Measurements from ENCODE around the gene P3H3. TPM values are rescaled to one million over a fixed set of nuclear protein-coding genes. Genes with fewer than 3 reads are reported as not detected.
A peak's percentile ranks its signal among the peaks of the same experiment; 100 is the strongest.

Gene P3H3
- total RNA-seq, 1 donor from 2014 or later: 1.4 TPM

GRCh38 chr12:6799147-6799546 lies 29.1 kb upstream of the P3H3 start:
- ATAC-seq (no peak), DNase-seq (ENCODE audit: low spot score) (no peak)

GRCh38 chr12:6807170-6807569 lies 21.0 kb upstream of the P3H3 start:
- ATAC-seq (no peak), DNase-seq (ENCODE audit: low spot score) (no peak)

DNA sequence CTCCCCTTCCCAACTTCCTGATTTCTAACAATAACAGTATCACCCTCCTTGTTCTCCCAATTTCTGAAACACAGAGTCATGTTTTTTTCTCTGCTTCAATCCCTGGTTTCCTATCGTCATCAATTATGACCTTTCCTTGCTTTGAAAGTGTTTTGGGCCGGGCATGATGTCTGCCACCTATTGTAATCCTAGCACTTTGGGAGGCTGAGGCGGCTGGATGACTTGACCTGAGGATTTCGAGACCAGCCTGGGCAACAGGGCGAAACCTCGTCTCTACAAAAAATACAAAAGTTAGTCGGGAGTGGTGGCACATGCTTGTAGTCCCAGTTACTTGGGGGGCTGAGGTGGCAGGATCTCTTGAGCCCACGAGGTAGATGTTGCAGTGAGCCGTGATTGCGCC lies 19.2 kb upstream of the P3H3 start:
- DNase-seq (ENCODE audit: low spot score) (no peak), ATAC-seq (no peak)

GRCh38 chr12:6810758-6811157 lies 17.4 kb upstream of the P3H3 start:
- no peak for DNase-seq (ENCODE audit: low spot score)
- no peak for ATAC-seq

GRCh38 chr12:6813363-6813762 lies 14.8 kb upstream of the P3H3 start:
- DNase-seq (ENCODE audit: low spot score) (no peak), ATAC-seq (no peak)

GRCh38 chr12:6816598-6816997 lies 11.6 kb upstream of the P3H3 start:
- DNase-seq (ENCODE audit: low spot score) (no peak), ATAC-seq (no peak)

DNA sequence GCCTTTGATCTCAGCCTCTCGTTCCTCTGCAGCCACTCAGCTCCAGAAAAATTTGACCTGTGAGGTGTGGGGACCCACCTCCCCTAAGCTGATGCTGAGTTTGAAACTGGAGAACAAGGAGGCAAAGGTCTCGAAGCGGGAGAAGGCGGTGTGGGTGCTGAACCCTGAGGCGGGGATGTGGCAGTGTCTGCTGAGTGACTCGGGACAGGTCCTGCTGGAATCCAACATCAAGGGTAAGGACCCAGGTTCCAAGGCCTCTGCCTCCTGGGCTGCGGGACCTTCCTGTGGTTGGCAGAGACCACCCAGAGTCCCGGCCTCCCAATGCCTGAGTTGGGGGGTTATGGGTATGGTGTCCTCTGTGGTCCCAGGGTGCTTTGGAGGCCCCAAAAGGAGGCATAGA lies 11.1 kb upstream of the P3H3 start:
- DNase-seq (ENCODE audit: low spot score): no peak
- no peak for ATAC-seq

DNA sequence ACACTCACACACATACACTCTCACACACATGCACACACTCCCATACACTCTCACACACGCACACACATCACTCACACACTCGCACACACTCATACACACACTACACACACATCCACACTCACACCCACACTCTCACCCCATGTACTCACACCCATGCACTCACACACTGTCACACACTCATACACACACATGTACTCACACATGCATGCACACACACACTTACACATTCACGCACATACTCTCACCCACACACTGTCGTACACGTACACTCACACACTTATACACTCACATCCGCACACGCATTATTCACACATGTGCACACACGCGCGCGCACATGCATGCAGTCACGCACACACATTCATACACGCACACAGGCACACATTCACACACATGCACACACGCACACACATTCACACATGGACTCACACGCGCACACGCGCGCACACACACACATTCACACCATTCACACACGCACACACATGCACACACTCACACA lies 10.5 kb upstream of the P3H3 start:
- ATAC-seq: no peak
- DNase-seq (ENCODE audit: low spot score): no peak

DNA sequence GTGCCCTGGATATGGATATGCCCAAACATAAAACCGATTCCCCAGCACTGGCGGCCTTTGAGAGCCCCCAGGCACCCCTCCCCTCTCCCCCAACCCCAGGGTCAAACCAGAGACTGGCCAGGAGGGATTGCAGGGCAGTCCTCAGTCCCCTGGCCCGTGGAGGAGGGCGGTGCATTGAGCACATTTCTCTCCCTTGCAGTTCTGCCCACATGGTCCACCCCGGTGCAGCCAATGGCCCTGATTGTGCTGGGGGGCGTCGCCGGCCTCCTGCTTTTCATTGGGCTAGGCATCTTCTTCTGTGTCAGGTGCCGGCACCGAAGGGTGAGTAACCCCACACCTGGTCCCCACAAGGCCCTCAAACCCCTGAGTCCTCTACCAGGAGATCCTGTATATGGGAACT lies 10.0 kb upstream of the P3H3 start:
- peak; percentile 66 for DNase-seq (ENCODE audit: low spot score)

GRCh38 chr12:6818645-6819044 lies 9.6 kb upstream of the P3H3 start:
- ATAC-seq: no peak

More for the DNA sequence above, 10.0 kb upstream of the P3H3 start:
- ATAC-seq: peak; percentile 71

DNA sequence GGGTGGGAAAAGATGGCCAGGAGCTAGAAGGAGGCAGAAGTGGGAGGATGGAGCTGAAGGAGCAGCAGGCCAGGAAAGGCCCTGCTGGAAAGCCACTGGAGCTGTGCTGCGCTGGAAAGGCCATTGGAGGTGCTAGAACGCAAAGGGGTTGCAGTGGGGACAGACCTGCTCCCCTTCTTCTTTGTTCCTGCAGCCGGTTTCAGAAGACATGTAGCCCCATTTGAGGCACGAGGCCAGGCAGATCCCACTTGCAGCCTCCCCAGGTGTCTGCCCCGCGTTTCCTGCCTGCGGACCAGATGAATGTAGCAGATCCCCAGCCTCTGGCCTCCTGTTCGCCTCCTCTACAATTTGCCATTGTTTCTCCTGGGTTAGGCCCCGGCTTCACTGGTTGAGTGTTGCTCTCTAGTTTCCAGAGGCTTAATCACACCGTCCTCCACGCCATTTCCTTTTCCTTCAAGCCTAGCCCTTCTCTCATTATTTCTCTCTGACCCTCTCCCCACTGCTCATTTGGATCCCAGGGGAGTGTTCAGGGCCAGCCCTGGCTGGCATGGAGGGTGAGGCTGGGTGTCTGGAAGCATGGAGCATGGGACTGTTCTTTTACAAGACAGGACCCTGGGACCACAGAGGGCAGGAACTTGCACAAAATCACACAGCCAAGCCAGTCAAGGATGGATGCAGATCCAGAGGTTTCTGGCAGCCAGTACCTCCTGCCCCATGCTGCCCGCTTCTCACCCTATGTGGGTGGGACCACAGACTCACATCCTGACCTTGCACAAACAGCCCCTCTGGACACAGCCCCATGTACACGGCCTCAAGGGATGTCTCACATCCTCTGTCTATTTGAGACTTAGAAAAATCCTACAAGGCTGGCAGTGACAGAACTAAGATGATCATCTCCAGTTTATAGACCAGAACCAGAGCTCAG lies 8.8 kb upstream of the P3H3 start:
- ATAC-seq (no peak), DNase-seq (ENCODE audit: low spot score) (no peak)

More at GRCh38 chr12:6818645-6819044, 9.6 kb upstream of the P3H3 start:
- DNase-seq (ENCODE audit: low spot score): no peak

- ATAC-seq: peak; percentile 26
- no peak for DNase-seq (ENCODE audit: low spot score)
Measured at GRCh38 chr12:6820166-6820565, 8.0 kb upstream of the P3H3 start.

GRCh38 chr12:6821591-6822425 lies 6.4 kb upstream of the P3H3 start, which contains the start of gene GPR162:
GPR162 (plus strand) TSS chr12:6821821; CDS start chr12:6823899, 2,078 bp downstream.
- ATAC-seq (peak; percentile 37), DNase-seq (ENCODE audit: low spot score) (no peak)

DNA sequence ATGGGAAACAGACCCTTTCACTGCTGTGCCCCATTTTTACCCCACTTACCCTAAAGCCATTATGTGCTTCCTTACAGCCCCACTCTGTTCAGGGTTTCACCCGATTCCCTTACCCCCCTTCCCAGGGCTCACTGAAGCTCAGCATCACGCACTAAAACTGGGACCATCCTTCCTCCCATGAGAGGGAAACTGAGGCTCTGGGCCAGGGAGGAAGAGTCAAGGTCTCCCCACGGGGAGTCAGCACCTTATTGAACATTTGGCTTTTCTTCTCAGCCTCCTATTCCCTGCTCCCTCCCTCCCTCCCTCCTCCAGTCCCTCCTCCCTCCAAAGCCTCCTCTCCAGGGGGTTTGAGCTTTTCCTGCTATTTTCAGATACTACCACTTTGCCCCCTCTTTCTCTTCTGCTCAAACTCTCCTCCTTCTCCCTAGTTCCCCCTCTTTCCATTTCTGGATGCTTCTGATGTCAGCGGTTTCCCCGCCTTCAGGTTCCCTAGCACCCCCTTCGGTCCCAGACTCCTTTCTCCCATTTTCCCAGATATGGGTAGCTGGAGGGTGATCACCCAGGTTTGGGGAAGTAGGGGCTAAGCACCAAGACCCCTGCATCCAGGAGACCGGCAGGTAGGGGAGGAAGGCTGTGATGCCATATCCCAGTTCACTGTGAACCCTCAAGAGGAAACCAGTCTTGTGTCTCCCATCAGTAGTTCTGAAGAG lies 5.6 kb upstream of the P3H3 start:
- ATAC-seq: no peak
- DNase-seq (ENCODE audit: low spot score): no peak

DNA sequence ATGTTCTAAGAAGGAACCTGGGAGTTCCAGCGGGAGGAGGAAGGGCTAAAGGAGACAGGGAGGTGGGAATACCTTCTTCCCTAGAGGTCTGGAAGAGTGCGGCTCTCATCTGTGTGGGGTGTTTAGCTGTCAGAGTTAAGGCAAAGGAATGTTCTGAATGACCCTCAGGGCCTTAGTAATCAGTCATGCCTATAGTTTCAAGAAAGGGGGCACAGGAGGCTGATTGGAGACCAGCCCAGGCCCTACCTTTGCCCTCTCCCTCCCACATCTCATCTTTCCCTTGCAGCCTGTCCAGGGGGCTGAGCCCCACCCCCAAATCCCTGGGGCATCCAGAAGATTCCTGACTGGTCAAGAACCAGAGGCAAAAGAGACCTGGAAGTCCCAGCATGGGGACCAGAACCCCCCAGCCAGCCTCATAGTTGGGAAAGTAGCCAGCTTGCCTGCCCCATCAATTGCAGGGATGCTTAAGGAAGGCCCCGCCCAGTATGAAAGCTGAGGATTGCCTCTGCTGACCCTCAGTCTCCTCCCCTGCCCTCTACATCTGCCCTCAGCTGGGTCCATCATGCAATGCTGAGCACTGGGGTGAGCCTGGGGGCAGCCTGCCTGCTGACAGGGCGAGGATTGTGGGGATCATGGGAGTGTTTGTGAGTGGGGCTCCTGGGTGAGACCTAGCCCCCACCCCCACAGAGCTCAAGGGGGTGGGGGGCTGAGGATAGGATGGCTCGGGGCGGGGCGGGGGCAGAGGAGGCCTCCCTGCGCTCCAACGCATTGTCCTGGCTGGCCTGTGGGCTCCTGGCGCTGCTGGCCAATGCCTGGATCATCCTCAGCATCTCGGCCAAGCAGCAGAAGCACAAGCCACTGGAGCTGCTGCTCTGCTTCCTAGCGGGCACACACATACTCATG lies 4.8 kb upstream of the P3H3 start:
- ATAC-seq (no peak), DNase-seq (ENCODE audit: low spot score) (no peak)

DNA sequence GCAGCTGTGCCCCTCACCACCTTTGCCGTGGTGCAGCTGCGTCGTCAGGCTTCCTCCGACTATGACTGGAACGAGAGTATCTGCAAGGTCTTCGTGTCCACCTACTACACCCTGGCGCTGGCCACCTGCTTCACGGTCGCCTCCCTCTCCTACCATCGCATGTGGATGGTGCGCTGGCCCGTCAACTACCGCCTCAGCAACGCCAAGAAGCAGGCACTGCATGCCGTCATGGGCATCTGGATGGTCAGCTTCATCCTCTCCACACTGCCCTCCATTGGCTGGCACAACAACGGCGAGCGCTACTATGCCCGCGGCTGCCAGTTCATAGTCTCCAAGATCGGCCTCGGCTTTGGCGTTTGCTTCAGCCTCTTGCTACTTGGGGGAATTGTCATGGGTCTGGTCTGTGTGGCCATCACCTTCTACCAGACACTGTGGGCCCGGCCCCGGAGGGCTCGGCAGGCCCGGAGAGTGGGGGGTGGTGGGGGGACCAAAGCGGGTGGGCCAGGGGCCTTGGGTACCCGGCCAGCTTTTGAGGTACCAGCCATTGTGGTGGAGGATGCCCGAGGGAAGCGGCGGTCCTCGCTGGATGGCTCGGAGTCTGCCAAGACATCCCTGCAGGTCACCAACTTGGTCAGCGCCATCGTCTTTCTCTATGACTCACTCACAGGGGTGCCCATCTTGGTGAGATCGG lies 4.0 kb upstream of the P3H3 start:
- DNase-seq (ENCODE audit: low spot score): no peak
- no peak for ATAC-seq

DNA sequence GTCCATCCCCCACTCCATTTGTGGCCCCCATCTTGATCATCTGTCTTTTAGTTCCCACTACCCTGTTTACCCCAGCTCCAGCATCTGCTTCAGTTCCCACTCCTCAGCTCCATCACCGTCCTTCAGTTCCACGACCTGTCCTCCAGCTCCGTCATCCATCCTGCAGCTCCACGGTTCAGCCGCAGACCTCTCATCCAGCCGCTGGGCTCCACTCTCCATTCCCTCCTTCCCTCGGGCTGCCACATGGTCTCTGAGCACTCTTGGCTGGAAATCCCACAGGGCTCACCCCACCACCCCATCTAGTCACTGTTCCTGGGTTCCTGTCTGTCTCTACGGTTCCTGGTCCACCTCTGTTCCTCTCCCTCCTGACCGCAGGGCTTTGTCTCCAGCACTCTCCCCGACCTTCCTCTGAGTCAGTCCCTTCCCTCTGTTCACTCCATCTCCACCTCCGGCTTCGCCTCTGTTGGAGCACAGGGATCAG lies 3.3 kb upstream of the P3H3 start:
- DNase-seq (ENCODE audit: low spot score) (no peak), ATAC-seq (no peak)

DNA sequence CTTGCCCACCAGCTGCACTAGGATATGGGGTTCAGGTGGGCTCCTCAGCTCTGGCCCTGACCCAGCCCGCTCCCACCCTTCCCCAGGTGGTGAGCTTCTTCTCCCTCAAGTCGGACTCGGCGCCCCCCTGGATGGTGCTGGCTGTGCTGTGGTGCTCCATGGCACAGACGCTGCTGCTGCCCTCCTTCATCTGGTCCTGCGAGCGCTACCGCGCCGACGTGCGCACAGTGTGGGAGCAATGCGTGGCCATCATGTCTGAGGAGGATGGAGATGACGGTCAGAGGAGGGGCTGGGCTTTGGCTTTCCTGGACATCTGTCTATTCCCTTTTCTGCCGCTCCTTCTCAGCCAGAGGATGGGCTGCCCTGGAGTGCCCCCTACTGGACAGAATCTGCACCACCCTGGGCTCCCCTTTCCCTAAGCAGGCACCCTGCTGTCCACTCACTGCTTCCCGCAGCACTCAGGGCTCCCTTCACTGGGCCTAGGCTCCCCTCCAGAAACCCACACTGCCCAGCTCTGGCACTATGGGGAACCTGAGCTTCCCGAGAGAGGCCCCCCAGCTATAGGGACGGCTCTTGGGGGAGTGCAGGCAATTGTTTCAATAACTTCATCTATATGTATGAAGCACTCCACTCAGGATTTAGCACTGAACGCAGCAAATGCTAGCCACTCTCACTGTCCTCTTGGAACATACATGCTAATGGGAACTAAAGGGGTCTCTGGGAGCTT lies 2.6 kb upstream of the P3H3 start:
- ATAC-seq (peak; percentile 88), DNase-seq (ENCODE audit: low spot score) (peak; percentile 86)

Data from left lobe of liver (tissue), 2 donors.